Activated T-cell treated with anti-CD3 and anti-CD28 coated beads, Interleukin-2, amount 50 U/mL, for 48 hours (primary cell): ENCODE data around the gene TMEM115.
"Not testable (repeated sequence)": the region's sequence is repeated elsewhere in the genome, so short reads cannot be mapped to it uniquely, and the experiment has no call there.

Experiments used
- DNase-seq, 2 experiments: peaks; one replicate each; pipeline ENCODE4 v3.0.0-alpha.2; 2020

TMEM115 gene

DNA sequence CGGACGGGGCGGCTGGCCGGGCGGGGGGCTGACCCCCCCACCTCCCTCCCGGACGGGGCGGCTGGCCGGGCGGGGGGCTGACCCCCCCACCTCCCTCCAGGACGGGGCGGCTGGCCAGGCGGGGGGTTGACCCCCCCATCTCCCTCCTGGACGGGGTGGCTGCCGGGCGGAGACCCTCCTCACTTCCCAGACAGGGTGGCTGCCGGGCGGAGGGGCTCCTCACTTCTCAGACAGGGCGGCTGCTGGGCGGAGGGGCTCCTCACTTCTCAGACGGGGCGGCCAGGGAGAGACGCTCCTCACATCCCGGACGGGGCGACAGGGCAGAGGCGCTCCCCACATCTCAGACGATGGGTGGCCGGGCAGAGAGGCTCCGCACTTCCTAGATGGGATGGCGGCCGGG, 47.3 kb downstream of the TMEM115 start:
- not testable (repeated sequence) for DNase-seq
